ENCODE measurements around the gene PSTK. TPM values are rescaled to one million over a fixed set of nuclear protein-coding genes. Genes with fewer than 3 reads are reported as not detected.

PSTK gene
- total RNA-seq, 1 donor from 2014 or later: 2.8 TPM

DNA sequence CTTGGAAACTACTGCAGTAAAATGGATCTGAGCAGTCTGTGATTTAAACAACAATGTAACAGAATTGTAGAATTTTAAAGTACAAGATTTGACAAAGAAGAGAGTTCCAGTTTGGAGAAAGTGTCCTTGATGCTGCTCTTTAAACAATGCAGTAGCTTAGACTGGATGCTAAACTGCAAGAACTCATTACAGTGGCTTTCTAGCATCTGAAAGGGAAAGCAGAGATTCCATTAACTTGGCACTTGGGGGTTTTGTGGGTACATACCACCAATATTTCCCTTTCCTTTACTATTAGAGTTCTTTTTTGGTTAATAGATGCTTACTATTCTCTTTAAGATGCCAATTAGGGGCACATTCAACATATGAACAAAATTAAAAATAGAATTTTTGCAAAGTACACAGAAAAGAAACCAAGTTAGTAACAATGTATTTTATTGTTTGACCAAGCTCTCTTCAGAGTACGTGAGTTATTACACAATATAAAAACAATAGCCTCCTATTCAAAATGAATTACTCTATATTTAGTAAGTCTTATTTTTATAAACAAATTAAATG is 11.9 kb downstream of the PSTK start:
- Histone ChIP-seq H3K4me1 (no peaks in the 10 kb centered on the region), H3K27me3 (ENCODE audit: low read depth) (no peaks in the 10 kb centered on the region), H3K9me3 (no peaks in the 10 kb centered on the region), H3K4me3 (no peak overlapping the region), H3K27ac (no peak overlapping the region), H3K36me3 (peaks cover 80% of the 10 kb centered on the region)
- no peak for DNase-seq
- intact Hi-C loops (cut with DNase I): no loop called here
- TF ChIP-seq, protein P1, sequence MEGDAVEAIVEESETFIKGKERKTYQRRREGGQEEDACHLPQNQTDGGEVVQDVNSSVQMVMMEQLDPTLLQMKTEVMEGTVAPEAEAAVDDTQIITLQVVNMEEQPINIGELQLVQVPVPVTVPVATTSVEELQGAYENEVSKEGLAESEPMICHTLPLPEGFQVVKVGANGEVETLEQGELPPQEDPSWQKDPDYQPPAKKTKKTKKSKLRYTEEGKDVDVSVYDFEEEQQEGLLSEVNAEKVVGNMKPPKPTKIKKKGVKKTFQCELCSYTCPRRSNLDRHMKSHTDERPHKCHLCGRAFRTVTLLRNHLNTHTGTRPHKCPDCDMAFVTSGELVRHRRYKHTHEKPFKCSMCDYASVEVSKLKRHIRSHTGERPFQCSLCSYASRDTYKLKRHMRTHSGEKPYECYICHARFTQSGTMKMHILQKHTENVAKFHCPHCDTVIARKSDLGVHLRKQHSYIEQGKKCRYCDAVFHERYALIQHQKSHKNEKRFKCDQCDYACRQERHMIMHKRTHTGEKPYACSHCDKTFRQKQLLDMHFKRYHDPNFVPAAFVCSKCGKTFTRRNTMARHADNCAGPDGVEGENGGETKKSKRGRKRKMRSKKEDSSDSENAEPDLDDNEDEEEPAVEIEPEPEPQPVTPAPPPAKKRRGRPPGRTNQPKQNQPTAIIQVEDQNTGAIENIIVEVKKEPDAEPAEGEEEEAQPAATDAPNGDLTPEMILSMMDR (IDR thresholded peaks at IDR 0.05): no peak
- no peak for ATAC-seq

DNA sequence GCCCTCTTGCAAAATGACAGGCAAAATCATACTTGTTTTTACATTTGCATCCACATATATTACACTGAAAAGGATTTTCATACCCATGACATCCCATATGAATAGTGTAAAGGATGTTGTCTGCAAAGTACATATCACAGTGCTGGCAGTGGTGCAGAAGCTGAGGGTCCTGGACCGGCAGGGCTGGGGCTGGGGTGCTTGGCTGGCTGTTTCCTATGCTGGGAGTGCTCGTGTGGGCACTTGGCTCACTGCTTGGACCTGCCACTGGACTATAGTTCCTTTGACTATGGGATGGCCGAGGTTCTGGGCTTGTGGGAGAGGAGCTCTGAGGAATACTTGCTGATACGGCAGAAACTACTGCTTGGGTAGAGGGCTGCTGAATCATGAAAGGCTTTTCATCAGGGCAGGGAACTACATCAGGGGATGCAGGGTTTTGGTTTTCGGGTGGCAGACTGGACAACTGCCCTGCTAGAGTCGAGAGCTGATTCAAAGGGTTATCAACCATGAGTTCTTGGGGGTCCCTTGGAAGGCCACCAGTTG is 13.7 kb downstream of the PSTK start:
- Histone ChIP-seq H3K4me3 (no peak overlapping the region), H3K36me3 (peaks cover 85% of the 10 kb centered on the region), H3K9me3 (no peaks in the 10 kb centered on the region), H3K27ac (no peak overlapping the region), H3K4me1 (no peaks in the 10 kb centered on the region), H3K27me3 (ENCODE audit: low read depth) (no peaks in the 10 kb centered on the region)
- TF ChIP-seq, protein P1 (IDR thresholded peaks at IDR 0.05): no peak
- DNase-seq (no peak), ATAC-seq (no peak)
- intact Hi-C loops (cut with DNase I): no loop called here

DNA sequence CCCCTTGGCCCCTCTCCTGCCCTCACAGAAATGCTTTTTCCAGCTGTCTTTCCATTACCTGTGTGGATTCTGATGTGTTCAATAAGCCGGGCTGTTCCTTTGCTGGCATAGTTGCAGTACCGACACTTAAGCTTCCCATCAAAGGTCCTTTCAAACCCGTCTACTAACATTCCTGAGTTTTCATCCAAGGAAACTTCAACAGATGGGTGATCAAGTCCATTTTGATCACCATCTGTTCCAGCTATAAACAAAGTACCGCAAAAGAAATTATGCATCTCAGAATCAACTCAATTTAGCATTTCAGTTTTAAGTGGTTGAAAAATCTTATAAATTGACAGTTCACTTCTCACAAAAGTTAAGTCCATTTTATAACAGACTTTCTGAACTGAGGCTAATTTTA is 15.7 kb downstream of the PSTK start:
- H3K9me3 ChIP-seq: no peaks in the 10 kb centered on the region
- H3K27me3 ChIP-seq (ENCODE audit: low read depth): no peaks in the 10 kb centered on the region
- H3K4me1 ChIP-seq: peaks cover 6% of the 10 kb centered on the region
- H3K36me3 ChIP-seq: peaks cover 73% of the 10 kb centered on the region
- H3K4me3 ChIP-seq: no peak overlapping the region
- ATAC-seq (no peak), DNase-seq (no peak)
- intact Hi-C loops (cut with DNase I): no loop called here
- TF ChIP-seq, protein P1 (IDR thresholded peaks at IDR 0.05): no peak
- H3K27ac ChIP-seq: no peak overlapping the region

DNA sequence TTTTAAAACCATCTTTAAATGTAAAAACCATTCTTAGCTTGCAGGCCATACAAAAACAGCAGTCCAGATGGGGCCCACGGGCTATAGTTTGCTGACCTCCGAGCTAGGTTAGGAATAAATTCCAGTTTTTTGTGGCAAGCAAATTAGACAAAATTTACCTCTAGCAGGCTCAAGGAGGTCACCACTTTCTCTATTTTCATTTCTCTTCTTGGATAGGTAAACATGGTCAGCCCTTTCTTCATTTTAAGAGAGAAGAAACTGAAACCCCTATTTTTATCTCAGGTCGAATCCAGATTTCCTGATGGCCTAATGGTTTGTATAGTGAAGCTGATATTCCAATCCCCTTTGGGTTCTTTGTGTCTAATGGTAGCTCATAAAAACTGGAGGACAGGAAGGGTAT is 17.7 kb downstream of the PSTK start:
- peaks cover 6% of the 10 kb centered on the region for H3K4me1 ChIP-seq
- DNase-seq (no peak), ATAC-seq (no peak)
- TF ChIP-seq, protein P1 (IDR thresholded peaks at IDR 0.05): no peak
- no peaks in the 10 kb centered on the region for H3K9me3 ChIP-seq
- intact Hi-C loops (cut with DNase I): no loop called here
- H3K4me3 ChIP-seq: no peak overlapping the region
- H3K27ac ChIP-seq: no peak overlapping the region
- peaks cover 55% of the 10 kb centered on the region for H3K36me3 ChIP-seq
- no peaks in the 10 kb centered on the region for H3K27me3 ChIP-seq (ENCODE audit: low read depth)

DNA sequence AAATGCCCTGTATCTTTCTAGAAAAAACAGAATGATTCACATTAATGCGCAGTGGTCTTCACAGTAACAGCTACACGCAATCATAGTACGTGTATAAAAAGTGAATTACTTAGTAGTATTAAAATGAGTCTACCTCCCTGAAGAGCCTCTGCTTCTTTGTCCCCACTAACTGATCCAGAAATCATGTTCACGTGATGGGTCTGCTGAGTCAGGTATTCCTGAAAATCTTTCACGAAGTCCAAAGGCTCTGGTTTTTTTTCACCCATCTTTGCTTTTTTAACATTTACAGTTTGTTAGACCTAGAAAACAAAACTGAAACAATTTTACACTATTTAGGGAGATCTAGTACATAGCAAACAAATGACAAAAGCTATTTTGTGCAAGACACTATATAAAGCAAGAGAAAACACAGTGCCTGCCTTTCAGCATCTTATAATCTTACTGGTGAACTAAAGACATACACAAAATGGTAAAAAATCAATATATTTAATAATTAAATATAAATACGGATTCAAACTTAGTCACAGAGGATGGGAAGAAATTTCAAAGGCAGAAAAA is 18.2 kb downstream of the PSTK start:
- TF ChIP-seq, protein P1 (IDR thresholded peaks at IDR 0.05): no peak

More for the DNA sequence above, 18.2 kb downstream of the PSTK start:
- ATAC-seq (no peak), DNase-seq (no peak)
- Histone ChIP-seq H3K36me3 (peaks cover 49% of the 10 kb centered on the region), H3K27me3 (ENCODE audit: low read depth) (no peaks in the 10 kb centered on the region), H3K27ac (no peak overlapping the region), H3K9me3 (no peaks in the 10 kb centered on the region), H3K4me1 (peaks cover 6% of the 10 kb centered on the region), H3K4me3 (no peak overlapping the region)
- intact Hi-C loops (cut with DNase I): no loop called here
